RWPE1 (cell line): ENCODE results near the gene NFIA.
A peak's percentile ranks its signal among the peaks of the same experiment; 100 is the strongest.

Experiments
- CTCF ChIA-PET: fragments of 350-600 bp; sonication (Branson Sonifier 250); formaldehyde crosslinking; extraction: SDS; loops from one replicate; lab custom pipeline; 2021; lab: Yijun Ruan, JAX
- POLR2A ChIA-PET: fragments of 400-600 bp; formaldehyde crosslinking; extraction: SDS; loops from one replicate; lab custom pipeline; 2020; ENCODE audit warnings: antibody characterized with exemption; ENCODE audit not compliant: low non-redundant PET; lab: Yijun Ruan, JAX
- DNase-seq: peaks from one replicate; pipeline ENCODE4 v3.0.0; 2012; ENCODE audit warnings: low spot score
- H3K27ac ChIP-seq: fragments of 450-650 bp; 2 replicates; pipeline ENCODE4 v1.5.1; 2017
- TF ChIP-seq, protein P1 (sequence below): fragments of 450-650 bp; conservative IDR thresholded peaks from 2 replicates; pipeline ENCODE4 v1.5.1; 2017; ENCODE audit warnings: low read depth, mild to moderate bottlenecking

NFIA gene

DNA sequence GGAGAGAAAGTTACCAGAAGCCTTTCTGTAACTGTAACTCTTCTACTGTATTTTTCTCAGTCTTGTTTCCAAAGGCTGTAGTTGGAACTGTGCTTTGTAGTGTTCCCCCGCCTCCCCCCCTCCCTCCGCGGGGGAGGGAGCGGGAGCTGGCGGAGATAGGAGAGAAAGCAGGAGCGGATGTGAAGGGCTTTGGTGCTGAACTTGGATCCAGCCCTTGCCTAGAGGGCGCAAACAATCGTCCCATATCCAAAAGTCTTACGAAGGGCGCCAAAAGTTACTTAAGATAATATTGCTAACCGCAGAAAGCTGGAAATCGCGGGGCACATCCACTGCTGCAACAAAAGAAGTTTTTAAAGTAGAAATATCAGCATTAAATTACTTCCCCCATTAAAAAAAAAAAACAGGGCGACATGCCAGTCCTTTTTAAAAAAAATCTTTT is 2.4 kb upstream of the NFIA start:
- ChIA-PET POLR2A (no interaction called here), CTCF (interaction anchor here (0.5 to 0.7 kb wide), 3 partner anchors 14 to 635 kb away, joined by 3 to 4 read pairs (median 4); no protein-coding TSS in a partner anchor)
- TF ChIP-seq, protein P1, sequence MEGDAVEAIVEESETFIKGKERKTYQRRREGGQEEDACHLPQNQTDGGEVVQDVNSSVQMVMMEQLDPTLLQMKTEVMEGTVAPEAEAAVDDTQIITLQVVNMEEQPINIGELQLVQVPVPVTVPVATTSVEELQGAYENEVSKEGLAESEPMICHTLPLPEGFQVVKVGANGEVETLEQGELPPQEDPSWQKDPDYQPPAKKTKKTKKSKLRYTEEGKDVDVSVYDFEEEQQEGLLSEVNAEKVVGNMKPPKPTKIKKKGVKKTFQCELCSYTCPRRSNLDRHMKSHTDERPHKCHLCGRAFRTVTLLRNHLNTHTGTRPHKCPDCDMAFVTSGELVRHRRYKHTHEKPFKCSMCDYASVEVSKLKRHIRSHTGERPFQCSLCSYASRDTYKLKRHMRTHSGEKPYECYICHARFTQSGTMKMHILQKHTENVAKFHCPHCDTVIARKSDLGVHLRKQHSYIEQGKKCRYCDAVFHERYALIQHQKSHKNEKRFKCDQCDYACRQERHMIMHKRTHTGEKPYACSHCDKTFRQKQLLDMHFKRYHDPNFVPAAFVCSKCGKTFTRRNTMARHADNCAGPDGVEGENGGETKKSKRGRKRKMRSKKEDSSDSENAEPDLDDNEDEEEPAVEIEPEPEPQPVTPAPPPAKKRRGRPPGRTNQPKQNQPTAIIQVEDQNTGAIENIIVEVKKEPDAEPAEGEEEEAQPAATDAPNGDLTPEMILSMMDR: peak; percentile 38
- peak overlapping the region; percentile 81 for H3K27ac ChIP-seq
- DNase-seq: peak; percentile 69

DNA sequence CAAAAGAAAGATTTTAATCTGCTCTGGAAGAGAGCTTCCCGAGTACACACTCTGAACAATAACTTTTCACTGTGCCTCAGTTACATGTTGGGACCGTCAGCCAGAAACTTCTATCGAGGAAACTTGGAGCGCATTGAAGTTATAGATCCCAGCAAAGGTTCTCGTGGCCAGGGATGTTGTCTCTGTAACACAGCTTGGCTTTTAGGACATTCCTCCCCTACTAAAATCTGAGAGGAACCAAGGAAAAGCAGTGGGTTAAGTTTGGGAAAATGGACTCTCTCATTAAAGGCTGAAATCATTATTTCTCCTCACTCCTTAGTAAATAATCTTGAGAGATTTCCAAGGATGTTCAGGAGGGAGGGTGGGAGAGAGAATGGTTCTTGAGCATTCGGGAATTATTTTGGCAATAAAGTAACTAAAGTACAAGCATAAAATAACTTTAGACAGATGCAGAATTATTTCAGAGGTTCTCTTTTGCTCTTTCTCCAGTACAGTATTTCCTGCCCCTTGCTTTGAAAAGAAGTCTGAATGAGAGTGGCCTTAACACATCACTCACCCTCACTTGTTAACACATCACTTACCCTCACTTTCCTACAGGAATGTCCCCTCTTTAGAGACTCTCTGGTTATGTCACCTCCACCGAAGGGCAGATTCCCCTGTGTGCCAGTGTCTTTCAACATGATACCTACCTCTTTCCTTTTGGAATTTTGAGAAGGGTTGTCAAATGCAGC is 1.8 kb upstream of the NFIA start:
- no peak for DNase-seq
- ChIA-PET POLR2A (no interaction called here), CTCF (interaction anchor here (0.5 to 0.7 kb wide), 6 partner anchors 14 to 1363 kb away, joined by 3 to 5 read pairs (median 4); no protein-coding TSS in a partner anchor)
- H3K27ac ChIP-seq: no peak overlapping the region; the same call in 1 of the 2 replicates
- TF ChIP-seq, protein P1: no peak

- DNase-seq: no peak
- H3K27ac ChIP-seq: peak overlapping the region; percentile 97
- POLR2A ChIA-PET: interaction anchor here (0.6 to 0.7 kb wide), 4 partner anchors 33 to 319 kb away, joined by 3 to 5 read pairs (median 4); no protein-coding TSS in a partner anchor
- CTCF ChIA-PET: interaction anchor here (0.6 to 1.0 kb wide), 5 partner anchors 17 to 372 kb away, joined by 3 to 11 read pairs (median 5); no protein-coding TSS in a partner anchor
- TF ChIP-seq, protein P1: no peak
Observed at GRCh38 chr1:61081144-61081685, 1.1 kb upstream of the NFIA start.

- POLR2A ChIA-PET: interaction anchor here (0.5 to 0.7 kb wide), 5 partner anchors 32 to 318 kb away, joined by 3 to 6 read pairs (median 5); no protein-coding TSS in a partner anchor
- CTCF ChIA-PET: interaction anchor here (0.7 to 1.0 kb wide), 4 partner anchors 18 to 103 kb away, joined by 3 to 11 read pairs (median 5); no protein-coding TSS in a partner anchor
- DNase-seq: peak; percentile 56
- H3K27ac ChIP-seq: peak overlapping the region; percentile 97
- TF ChIP-seq, protein P1: no peak
Observed at GRCh38 chr1:61081686-61082310, 563 bp upstream of the NFIA start.

DNA sequence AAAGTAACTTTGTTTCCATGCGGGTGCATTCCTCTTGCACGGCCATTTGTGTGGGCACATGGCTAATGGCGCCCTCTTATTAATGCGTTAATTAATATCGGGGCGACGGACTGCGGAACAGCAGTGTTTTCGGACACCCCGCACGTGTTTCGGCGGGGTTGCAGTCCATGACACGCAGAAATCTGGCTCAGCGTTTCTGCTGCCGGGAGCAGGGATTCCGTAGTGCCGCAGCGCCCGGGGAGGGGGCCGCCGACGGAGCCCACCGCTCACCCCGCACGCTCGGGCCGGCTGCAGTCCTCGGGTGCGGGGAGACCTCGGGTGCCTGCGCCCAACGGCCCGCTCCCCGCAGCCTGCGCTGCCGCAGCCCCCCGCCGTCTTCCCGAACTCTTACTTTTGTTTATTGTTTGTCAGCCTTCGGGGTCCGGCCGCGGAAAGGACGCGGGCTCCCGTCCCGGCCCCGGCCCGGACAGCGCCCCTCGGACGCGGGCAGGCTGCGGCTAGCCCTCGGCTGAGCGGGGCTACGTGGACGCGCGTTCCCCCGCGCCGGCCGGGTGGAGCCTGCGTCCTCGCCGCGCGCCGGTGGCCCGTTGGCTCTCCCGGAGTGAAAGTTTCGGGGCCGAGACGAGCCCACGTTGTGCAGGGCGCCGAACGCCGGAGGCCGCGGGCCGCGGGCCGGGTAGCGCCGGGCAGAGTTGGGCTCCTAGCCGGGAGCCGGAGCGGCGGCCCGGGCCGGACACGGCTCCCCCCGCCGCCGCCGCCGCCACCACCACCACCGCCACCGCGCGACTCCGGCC is 849 bp downstream of the NFIA start:
- POLR2A ChIA-PET: no interaction called here
- DNase-seq: no peak
- TF ChIP-seq, protein P1: no peak
- CTCF ChIA-PET: no interaction called here
- H3K27ac ChIP-seq: peak overlapping the region; percentile 97
